ENCODE results near the gene ALK. TPM values are rescaled to one million over a fixed set of nuclear protein-coding genes. Genes with fewer than 3 reads are reported as not detected.

The ALK gene
- total and polyA plus RNA-seq, 10 of the 15 experiments (the other 5 are each of a cell fraction or from before 2014, with no cell fraction given), result 0.11 TPM; not detected in 9

DNA sequence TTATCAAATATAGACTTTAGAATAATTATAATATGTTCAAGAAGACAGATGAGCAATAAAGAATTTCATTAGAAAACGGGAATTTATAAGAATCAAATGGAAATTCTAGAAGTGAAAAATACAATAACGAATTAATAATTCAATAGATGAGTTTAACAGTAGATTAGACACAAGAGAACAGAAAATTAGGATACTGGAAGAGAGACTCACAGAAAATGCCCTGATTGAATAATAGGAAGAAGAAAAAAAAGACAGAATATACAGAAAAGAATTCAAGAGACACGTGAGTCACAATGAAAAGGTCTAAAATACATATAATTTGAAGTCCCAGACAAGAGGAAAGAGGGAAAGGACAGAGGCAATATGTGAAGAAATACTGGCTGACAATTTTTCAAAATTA is 451.4 kb downstream of the ALK start (continued):
- no peak for TF ChIP-seq LARP7 (IDR thresholded peaks at IDR 0.05)

DNA sequence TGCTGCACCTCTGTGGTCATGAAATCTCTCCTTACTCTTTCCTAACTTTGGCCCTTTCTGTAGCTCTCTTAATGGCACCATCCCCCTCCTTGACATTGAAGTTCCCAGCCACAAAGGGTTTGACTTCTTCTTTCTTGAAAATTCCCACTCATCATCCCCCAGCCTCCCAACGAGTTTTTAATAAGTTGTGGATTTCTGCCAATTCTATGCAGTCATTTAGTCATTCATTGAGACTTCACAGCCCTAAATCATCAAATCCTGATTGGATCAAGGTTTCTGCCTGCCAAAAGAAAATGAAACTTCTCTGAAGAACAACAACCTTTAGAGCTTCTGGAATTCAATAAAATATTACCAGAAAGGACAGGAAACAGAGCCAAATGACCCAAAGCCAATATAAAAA is 451.9 kb downstream of the ALK start:
- in situ Hi-C loops (cut with MboI) (no loop called here), intact Hi-C loops (cut with micrococcal nuclease; ENCODE audit: unreplicated experiment) (no loop called here)
- H3K9me3 ChIP-seq (replicated peaks; ENCODE audit: control insufficient read depth, insufficient read depth, low read length), result no peaks in the 10 kb centered on the region; the same call in 1 of the 3 replicates
- no peak overlapping the region for H3K4me2 ChIP-seq (ENCODE audit: control insufficient read depth, insufficient read depth)
- ChIA-PET RAD21 (ENCODE audit: unreplicated experiment) (no interaction called here), CTCF (no interaction called here), POLR2A (no interaction called here), SMC1A (ENCODE audit: uncharacterized antibody, unreplicated experiment) (no interaction called here)
- H4K20me1 ChIP-seq (ENCODE audit: control insufficient read depth, insufficient read depth), result no peaks in the 10 kb centered on the region
- DNase-seq (ENCODE audit: low read depth, low spot score), result no peak
- no peak overlapping the region for H3K9ac ChIP-seq (ENCODE audit: control insufficient read depth, insufficient read depth, low read length)
- H2AFZ ChIP-seq (ENCODE audit: control insufficient read depth, low read depth, low read length), result no peak overlapping the region
- no peak for ATAC-seq
- H3K27ac ChIP-seq (ENCODE audit: control insufficient read depth, insufficient read depth), result no peak overlapping the region
- no peak overlapping the region for H3K4me3 ChIP-seq
- no peak for TF ChIP-seq MTA3 (IDR thresholded peaks at IDR 0.05; ENCODE audit: borderline replicate concordance, low read length)
- TF ChIP-seq, protein P1, sequence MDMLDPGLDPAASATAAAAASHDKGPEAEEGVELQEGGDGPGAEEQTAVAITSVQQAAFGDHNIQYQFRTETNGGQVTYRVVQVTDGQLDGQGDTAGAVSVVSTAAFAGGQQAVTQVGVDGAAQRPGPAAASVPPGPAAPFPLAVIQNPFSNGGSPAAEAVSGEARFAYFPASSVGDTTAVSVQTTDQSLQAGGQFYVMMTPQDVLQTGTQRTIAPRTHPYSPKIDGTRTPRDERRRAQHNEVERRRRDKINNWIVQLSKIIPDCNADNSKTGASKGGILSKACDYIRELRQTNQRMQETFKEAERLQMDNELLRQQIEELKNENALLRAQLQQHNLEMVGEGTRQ (IDR thresholded peaks at IDR 0.05; ENCODE audit: borderline replicate concordance, low read depth, low read length), result no peak
- no peak for TF ChIP-seq LARP7 (IDR thresholded peaks at IDR 0.05)
- no peak for TF ChIP-seq RB1 (IDR thresholded peaks at IDR 0.05; ENCODE audit: borderline replicate concordance)
- TF ChIP-seq CEBPZ (IDR thresholded peaks at IDR 0.05; ENCODE audit: low read depth, low read length), result no peak
- no peak for TF ChIP-seq ASH2L (IDR thresholded peaks at IDR 0.05; ENCODE audit: borderline replicate concordance, low read depth)
- no peak for TF ChIP-seq CHD2 (IDR thresholded peaks at IDR 0.05; ENCODE audit: borderline replicate concordance, low read depth, low read length)
- 0% methylated on average over 1 of the region's 1 CpG for WGBS (ENCODE audit: insufficient coverage, insufficient replicate concordance, low lambda C conversion rate, missing lambda C conversion rate)
- no TSS peak for BruUV-seq (replicated peaks)
- no peaks in the 10 kb centered on the region for H3K79me2 ChIP-seq (ENCODE audit: control insufficient read depth, insufficient read depth, low read length)
- FAIRE-seq, result no peak
- no peaks in the 10 kb centered on the region for H3K4me1 ChIP-seq (ENCODE audit: control insufficient read depth, insufficient read depth, low read length)
- no peaks in the 10 kb centered on the region for H3K27me3 ChIP-seq (replicated peaks in 1 of 2; ENCODE audit: control insufficient read depth in 2 of 2, insufficient read depth in 2 of 2, low read length in 1 of 2)
- H3K36me3 ChIP-seq (ENCODE audit: control insufficient read depth in 2 of 2, insufficient read depth in 2 of 2, low read length in 1 of 2), result no peaks in the 10 kb centered on the region

Measured in GM12878 (cell line).